NCI-H2227 treated with DMSO at 0.1 percent for 48 hours (cell line): ENCODE data around the gene ASCC1.

Source experiments
- DNase-seq: peaks from one replicate; lab custom pipeline; 2025; lab: John Stamatoyannopoulos, UW

The ASCC1 gene

DNA sequence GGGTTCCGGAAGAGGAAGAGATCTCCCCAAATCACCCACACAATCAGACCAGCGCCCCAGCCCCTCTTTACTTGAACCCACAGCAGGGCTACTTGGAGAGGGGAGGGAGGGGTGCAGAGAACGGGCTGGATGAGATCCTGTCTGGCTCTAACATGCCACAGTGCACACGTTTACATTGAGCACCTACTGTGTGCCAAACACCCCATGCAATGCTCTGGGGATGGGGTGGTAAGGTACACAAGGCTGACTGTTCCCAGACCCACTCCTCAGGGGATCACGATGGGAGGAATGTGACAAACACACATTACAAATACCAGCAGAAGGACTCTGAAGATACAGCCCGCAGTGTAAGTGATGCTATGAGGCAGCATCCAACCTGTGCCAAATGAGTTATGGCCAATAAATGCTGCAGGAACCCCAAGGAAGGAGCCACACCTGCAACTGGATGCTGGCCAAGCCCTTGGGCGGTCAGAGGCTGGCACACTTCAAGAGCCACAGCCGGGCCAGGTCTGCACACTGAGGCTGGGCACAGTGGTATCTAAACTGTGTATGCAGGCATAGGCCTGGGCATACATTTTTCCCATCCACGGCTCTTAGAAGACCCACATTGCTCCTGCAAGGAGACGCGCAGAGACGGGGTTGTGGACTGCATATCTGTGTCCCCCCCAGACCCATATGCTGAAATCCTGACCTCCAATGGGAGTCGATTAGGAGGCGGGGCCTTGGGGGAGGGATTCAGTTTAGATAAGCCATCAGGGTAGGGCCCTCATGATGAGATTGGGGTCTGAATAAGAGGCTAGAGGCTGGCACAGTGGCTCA, 134.1 kb downstream of the ASCC1 start:
- DNase-seq, result no peak

GRCh38 chr10:72081210-72081609, 134.9 kb downstream of the ASCC1 start:
- no peak for DNase-seq

- no peak for DNase-seq
Measured at GRCh38 chr10:72080042-72080975, 135.8 kb downstream of the ASCC1 start.

DNA sequence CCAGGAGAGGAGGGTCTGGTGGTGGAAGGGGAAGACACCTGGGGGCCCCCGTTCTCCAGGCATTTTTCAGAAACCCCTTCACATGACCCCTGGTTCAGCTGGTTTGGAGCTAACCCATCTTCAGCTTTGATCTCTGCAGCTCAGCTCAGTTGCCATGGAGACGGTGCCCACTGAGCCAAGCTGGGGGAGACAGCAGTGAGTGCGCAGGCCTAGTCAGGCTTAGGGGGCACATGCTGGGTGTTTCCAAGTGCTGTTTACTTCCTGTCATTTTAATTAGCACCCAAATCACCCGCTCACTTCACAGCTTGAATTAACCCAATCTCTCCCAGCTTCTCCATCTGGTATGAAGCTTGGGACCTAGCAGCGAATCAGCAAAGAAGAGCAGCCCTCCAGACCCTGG, 136.7 kb downstream of the ASCC1 start:
- no peak for DNase-seq

DNA sequence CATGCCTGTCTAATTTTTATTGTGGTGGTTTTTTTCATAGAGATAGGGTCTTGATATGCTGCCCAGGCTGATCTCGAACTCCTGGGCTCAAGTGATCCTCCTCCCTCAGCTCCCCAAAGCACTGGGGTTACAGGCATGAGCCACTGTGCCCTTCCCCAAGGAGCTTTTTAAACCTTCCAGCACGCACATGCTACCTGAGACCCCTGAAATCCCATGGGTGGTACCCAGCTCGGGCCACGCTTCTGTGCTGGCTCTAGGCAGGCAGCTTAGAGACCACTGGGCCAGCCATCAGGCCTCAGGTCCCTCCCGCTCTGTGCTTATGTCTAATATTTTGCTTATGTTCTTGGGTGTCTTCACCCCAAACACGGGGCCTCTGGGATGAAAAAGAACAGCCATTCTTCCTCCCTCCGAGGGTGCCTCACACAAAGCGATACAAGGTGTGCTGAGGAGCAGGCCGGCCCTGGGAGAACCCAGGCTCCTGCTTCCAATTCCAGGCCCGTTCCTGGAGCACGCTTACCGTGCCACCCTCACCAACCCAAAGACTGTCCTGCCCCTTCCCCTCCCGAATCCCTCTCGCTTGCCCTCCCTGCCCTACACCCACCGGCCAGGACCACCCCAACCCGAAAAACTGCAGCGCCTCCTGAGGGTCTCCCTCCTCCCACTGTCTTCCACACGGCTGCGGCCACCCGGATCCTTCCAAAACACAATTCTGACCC, 138.6 kb downstream of the ASCC1 start:
- no peak for DNase-seq

GRCh38 chr10:72076756-72077155, 139.3 kb downstream of the ASCC1 start:
- no peak for DNase-seq

- DNase-seq, result no peak
Measured at GRCh38 chr10:72075376-72076115, 140.5 kb downstream of the ASCC1 start.

DNA sequence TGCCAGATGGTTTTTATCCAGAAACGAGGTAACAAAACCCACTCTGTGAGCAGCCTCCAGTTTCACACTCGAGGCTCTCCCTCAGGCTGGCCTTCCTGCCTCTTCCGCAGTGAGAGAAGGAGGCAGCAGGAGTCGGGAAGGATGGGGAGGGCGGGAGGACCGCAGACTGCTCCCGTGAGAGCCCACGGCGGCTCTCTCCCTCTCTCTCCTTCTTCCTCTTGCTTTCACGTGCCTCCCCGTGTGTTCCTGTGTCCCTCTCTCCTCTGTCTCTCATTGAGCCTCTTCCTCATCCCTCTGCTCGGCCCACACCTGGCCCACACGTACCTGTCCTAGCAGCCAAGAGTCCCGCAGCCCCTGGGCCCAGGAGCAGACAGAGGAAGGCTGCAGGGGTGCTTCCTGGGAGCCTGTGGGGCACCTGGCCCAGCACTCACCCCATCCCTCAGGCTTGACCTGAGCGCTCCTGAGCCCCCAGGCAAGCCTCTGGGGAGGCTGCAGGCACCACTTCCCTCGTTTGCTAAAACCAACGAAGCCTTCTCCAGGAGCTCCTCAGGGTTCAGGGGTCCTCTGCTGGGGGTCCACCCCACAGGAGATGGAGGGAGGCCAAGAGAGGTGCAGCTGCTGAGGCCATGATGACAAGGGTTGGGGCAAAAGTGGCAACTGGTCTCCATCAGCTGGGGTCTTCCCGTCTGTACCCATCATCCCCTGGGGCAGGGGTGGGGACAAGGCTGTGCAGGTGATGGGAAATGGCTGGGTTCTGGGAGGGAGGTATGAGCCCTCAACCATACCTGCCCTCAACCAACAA, 141.3 kb downstream of the ASCC1 start:
- no peak for DNase-seq

DNA sequence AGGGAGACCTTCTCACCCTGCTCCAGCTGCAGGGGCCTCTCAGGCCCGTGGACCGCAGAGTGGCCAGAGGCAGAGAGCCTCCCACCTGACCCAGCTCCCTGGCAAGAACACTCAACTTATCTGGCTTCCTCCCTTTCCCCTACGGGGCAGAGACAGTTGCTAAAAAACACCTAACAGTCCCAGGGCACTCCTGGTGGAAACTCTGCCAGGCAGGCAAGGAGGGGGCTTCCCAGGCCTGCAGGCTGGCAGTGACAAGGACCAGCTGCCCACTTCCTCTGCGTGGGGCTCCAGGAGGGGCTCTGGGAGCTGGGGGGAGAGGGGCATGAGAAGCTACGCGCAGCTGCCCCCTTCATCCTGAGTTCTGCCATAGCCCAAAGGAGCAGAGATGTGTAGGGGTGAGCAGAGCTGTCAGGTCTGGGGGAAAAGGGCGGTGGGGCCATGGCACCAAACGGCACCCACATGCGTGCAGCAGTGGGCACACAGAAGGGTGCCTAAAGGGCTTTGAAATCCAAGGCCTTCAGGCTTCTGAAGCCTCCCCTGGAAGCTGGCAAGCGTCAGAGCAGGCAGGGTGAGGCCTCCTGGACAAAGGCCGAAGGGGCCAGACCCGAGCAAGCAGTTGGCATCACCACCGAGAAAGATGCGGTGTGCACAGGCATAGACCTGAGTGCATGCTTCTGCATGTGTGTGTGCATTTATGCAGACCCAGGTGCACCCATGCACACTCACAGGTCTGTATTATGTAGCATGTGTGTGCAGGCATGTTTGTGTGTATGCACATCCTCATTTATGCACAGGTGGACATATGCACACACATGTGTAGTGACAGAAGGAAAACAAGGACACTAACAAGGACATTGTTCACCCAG, 142.1 kb downstream of the ASCC1 start:
- no peak for DNase-seq

GRCh38 chr10:72072639-72073038, 143.4 kb downstream of the ASCC1 start:
- no peak for DNase-seq

DNA sequence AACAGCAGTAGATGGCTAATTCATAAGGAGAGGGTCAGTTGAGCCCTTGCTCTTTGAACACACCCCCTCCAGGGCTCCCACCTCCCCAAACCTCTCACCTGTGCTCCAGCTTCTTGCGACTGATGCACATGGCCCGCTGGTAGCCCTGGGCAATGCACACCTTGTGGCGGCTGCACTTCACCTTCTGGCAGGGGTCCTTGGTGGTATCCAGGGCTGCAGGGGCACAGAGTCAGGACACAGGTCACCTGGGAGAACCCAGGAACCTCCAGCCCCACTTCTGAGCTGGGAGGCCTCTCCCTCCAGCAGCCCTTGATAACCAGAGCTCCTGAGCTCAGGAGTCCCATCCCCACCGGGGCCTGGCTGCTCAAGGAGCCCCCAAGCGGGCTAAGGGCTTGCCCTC, 144.0 kb downstream of the ASCC1 start:
- no peak for DNase-seq

- DNase-seq, result no peak
Measured at GRCh38 chr10:72069751-72070526, 146.1 kb downstream of the ASCC1 start.

GRCh38 chr10:72068901-72069446, 147.1 kb downstream of the ASCC1 start:
- DNase-seq, result no peak

GRCh38 chr10:72068126-72068765, 147.8 kb downstream of the ASCC1 start:
- DNase-seq, result no peak

DNA sequence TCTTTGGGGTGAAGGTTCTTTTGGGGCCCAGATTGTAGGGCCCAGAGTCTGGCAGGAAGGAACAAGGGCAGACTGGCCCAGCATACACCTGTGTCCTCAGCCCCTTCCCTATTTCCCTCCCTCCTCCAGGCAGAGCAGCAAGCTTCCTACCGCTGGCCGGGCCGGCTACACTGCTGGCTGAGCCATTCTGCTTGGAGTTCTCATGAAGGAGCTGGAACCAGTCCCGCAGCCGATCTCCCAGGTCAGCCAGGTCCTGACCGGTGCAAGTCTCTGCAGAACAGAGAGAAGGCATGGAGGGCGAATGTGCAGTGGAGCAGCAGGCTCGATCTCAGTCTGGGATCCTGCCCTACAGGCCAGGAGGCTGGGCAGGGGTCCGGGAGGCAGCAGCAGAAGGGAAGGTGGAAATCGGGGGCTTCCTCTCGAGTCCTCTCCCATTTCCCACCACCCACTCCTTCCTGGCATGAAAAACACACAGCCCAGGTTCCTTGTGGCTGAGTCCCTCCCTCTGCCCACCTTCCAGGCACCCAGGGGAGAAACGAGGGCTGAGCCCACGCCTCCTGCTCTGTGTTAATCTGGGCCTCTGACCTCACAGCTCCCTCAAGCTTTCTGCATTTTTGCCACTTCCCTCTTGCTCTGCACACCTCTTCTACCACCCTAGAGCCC, 148.5 kb downstream of the ASCC1 start:
- DNase-seq, result no peak

DNA sequence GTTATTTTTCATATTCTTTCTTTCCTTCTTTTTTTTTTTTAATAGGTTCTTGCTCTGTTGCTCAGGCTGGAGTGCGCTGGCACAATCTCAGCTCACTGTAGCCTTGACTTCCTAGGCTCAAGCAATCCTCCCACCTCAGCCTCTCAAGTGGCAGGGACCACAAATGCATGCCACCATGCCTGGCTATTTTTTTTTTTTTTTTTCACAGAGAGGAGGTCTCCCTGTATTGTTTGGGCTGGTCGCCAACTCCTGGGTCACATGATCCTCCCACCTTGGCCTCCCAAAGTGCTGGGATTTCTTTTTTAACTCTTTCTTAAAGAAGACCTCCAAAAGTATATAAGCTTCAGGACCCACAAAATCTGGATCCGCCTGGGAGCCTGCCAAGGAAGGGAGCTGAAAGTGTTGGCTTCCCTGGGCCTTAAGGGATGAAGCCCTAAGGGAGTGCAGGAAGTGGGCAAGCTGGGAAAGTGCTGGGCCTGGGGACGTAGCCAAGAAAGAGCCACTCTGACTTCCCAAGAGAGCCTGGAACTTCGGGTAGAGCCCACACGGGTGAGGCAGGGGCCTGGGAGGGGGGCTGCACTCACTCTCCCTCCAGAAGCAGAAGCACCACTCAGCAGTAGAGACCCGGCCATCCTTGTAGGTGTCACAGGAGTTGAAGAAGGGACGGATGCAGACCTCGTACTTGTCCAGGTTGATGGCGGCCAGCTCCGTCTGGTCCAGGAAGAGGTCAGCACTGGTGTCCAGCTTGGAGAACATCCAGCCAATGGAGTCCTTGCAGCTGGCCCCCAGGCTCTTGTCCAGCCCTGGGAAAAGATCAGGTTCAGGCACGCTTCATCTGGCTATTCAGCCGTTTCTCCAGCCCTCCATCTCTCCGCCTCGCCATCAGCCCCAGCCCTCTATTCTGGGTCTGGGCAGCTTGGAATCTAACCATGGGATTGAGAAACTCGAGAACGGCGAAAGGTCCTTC, 149.5 kb downstream of the ASCC1 start:
- no peak for DNase-seq
